Measurements from ENCODE around the gene TTC27.

TTC27 gene

GRCh38 chr2:32666704-32667103 is 38.9 kb downstream of the TTC27 start:
- in situ Hi-C loops (cut with MboI; ENCODE audit: low sequenced_read_pairs): no loop called here

GRCh38 chr2:32668254-32668653 is 40.4 kb downstream of the TTC27 start:
- in situ Hi-C loops (cut with MboI; ENCODE audit: low sequenced_read_pairs): no loop called here

GRCh38 chr2:32671885-32672533 is 44.2 kb downstream of the TTC27 start:
- in situ Hi-C loops (cut with MboI; ENCODE audit: low sequenced_read_pairs): no loop called here

- in situ Hi-C loops (cut with MboI; ENCODE audit: low sequenced_read_pairs): no loop called here
Measured at GRCh38 chr2:32678825-32679224, 51.0 kb downstream of the TTC27 start.

GRCh38 chr2:32680942-32681341 is 53.1 kb downstream of the TTC27 start:
- in situ Hi-C loops (cut with MboI; ENCODE audit: low sequenced_read_pairs): no loop called here

GRCh38 chr2:32683520-32684086 is 55.8 kb downstream of the TTC27 start:
- in situ Hi-C loops (cut with MboI; ENCODE audit: low sequenced_read_pairs): no loop called here

- in situ Hi-C loops (cut with MboI; ENCODE audit: low sequenced_read_pairs): no loop called here
Measured at GRCh38 chr2:32688541-32688940, 60.7 kb downstream of the TTC27 start.

- in situ Hi-C loops (cut with MboI; ENCODE audit: low sequenced_read_pairs): no loop called here
Measured at GRCh38 chr2:32691678-32692077, 63.8 kb downstream of the TTC27 start.

- in situ Hi-C loops (cut with MboI; ENCODE audit: low sequenced_read_pairs): no loop called here
Measured at GRCh38 chr2:32696439-32696838, 68.6 kb downstream of the TTC27 start.

- in situ Hi-C loops (cut with MboI; ENCODE audit: low sequenced_read_pairs): no loop called here
Measured at GRCh38 chr2:32697156-32697555, 69.3 kb downstream of the TTC27 start.

- in situ Hi-C loops (cut with MboI; ENCODE audit: low sequenced_read_pairs): no loop called here
Measured at GRCh38 chr2:32699151-32699550, 71.3 kb downstream of the TTC27 start.

- in situ Hi-C loops (cut with MboI; ENCODE audit: low sequenced_read_pairs): no loop called here
Measured at GRCh38 chr2:32701806-32702205, 74.0 kb downstream of the TTC27 start.

- in situ Hi-C loops (cut with MboI; ENCODE audit: low sequenced_read_pairs): no loop called here
Measured at GRCh38 chr2:32702303-32703064, 74.6 kb downstream of the TTC27 start.

GRCh38 chr2:32706815-32707579 is 79.1 kb downstream of the TTC27 start:
- in situ Hi-C loops (cut with MboI; ENCODE audit: low sequenced_read_pairs): no loop called here

GRCh38 chr2:32711219-32711618 is 83.4 kb downstream of the TTC27 start:
- in situ Hi-C loops (cut with MboI; ENCODE audit: low sequenced_read_pairs): no loop called here

GRCh38 chr2:32711908-32712501 is 84.2 kb downstream of the TTC27 start:
- in situ Hi-C loops (cut with MboI; ENCODE audit: low sequenced_read_pairs): no loop called here

- in situ Hi-C loops (cut with MboI; ENCODE audit: low sequenced_read_pairs): no loop called here
Measured at GRCh38 chr2:32712870-32713269, 85.0 kb downstream of the TTC27 start.

- in situ Hi-C loops (cut with MboI; ENCODE audit: low sequenced_read_pairs): no loop called here
Measured at GRCh38 chr2:32714521-32714920, 86.7 kb downstream of the TTC27 start.

GRCh38 chr2:32715391-32715841 is 87.6 kb downstream of the TTC27 start:
- in situ Hi-C loops (cut with MboI; ENCODE audit: low sequenced_read_pairs): no loop called here

- in situ Hi-C loops (cut with MboI; ENCODE audit: low sequenced_read_pairs): no loop called here
Measured at GRCh38 chr2:32715981-32716380, 88.1 kb downstream of the TTC27 start.

- in situ Hi-C loops (cut with MboI; ENCODE audit: low sequenced_read_pairs): no loop called here
Measured at GRCh38 chr2:32716598-32716997, 88.7 kb downstream of the TTC27 start.

All from HL-60/S4 (cell line).